MCF 10A (cell line): Measurements from ENCODE around the gene TBX1. TPM values are rescaled to one million over a fixed set of nuclear protein-coding genes. Genes with fewer than 3 reads are reported as not detected.

Experiments used
- BruUV-seq: library from RNA; stranded (reverse); fragments of 400-500 nt; replicated peaks from 2 replicates; lab custom pipeline; 2021; lab: Mats Ljungman, UMichigan
- CTCF ChIA-PET: fragments of 300-600 bp; sonication (Branson Sonifier 250); formaldehyde crosslinking; extraction: SDS; loops from one replicate; lab custom pipeline; 2021; ENCODE audit warnings: antibody characterized with exemption, inconsistent platforms; lab: Yijun Ruan, JAX
- POLR2A ChIA-PET: fragments of 300-600, 350-650 bp; sonication (Branson Sonifier 250); formaldehyde crosslinking; extraction: SDS; loops from one replicate; lab custom pipeline; 2020; ENCODE audit warnings: antibody characterized with exemption, inconsistent platforms; lab: Yijun Ruan, JAX
- DNase-seq: peaks from one replicate; pipeline ENCODE4 v3.0.0-alpha.2; 2018; ENCODE audit not compliant: unreplicated experiment
- H3K27ac Mint-ChIP-seq: one replicate; pipeline ENCODE4 v1.8.0; 2022; ENCODE audit warnings: mild to moderate bottlenecking, low read depth, mixed read lengths; ENCODE audit not compliant: unreplicated experiment
- H3K27me3 Mint-ChIP-seq: one replicate; pipeline ENCODE4 v1.8.0; 2022; ENCODE audit warnings: mixed read lengths; ENCODE audit not compliant: insufficient read depth, unreplicated experiment
- H3K36me3 Mint-ChIP-seq: one replicate; pipeline ENCODE4 v1.8.0; 2022; ENCODE audit warnings: mild to moderate bottlenecking, moderate library complexity, mixed read lengths; ENCODE audit not compliant: insufficient read depth, unreplicated experiment
- H3K4me1 Mint-ChIP-seq: one replicate; pipeline ENCODE4 v1.8.0; 2022; ENCODE audit warnings: mixed read lengths; ENCODE audit not compliant: insufficient read depth, unreplicated experiment
- H3K4me3 Mint-ChIP-seq: one replicate; pipeline ENCODE4 v1.8.0; 2022; ENCODE audit warnings: mild to moderate bottlenecking, moderate library complexity, mixed read lengths; ENCODE audit not compliant: unreplicated experiment
- H3K9me3 Mint-ChIP-seq: one replicate; pipeline ENCODE4 v1.8.0; 2022; ENCODE audit warnings: mixed read lengths; ENCODE audit not compliant: unreplicated experiment
- intact Hi-C: fragments of 100-400 bp; cut with micrococcal nuclease; formaldehyde crosslinking; loops from 2 replicates; pipeline ENCODE4 v1.14.1; 2022
- total RNA-seq: library from RNA; stranded (reverse); gene quantifications from 2 replicates; pipeline ENCODE4 v1.2.3, GENCODE V29; 2022
- TF ChIP-seq, protein P1 (sequence below): fragments of 200-600 bp; IDR thresholded peaks from one replicate; pipeline ENCODE4 v1.8.0; 2022; ENCODE audit warnings: antibody characterized with exemption, mild to moderate bottlenecking; ENCODE audit not compliant: unreplicated experiment

TBX1 gene
- total RNA-seq, 1 experiment from 2014 or later = not detected

DNA sequence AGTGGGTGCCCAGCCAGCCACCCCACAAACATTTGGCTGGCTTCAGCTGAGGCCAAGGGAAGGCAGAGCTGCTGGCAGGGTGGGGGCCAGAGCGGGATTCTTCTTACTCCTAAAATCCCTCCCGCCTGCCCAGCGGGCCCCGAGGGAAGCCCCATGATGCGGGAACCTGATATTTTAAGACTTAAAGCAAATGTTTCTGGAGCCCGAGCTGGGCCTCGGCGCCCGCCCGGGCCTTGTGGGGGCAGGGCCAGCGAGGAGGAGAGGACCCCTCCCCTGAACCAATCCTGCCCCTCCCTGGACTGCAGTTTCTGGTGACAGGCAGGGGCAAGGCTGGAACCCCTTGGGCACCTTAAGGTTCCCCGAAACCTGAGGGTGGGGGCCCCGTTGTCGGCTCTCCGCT is 20.0 kb upstream of the TBX1 start:
- no TSS peak for BruUV-seq
- no peak overlapping the region for H3K4me3 Mint-ChIP-seq
- no peak overlapping the region for H3K27ac Mint-ChIP-seq
- H3K4me1 Mint-ChIP-seq = no peaks in the 10 kb centered on the region
- POLR2A ChIA-PET = no interaction called here
- no peaks in the 10 kb centered on the region for H3K27me3 Mint-ChIP-seq
- TF ChIP-seq, protein P1, sequence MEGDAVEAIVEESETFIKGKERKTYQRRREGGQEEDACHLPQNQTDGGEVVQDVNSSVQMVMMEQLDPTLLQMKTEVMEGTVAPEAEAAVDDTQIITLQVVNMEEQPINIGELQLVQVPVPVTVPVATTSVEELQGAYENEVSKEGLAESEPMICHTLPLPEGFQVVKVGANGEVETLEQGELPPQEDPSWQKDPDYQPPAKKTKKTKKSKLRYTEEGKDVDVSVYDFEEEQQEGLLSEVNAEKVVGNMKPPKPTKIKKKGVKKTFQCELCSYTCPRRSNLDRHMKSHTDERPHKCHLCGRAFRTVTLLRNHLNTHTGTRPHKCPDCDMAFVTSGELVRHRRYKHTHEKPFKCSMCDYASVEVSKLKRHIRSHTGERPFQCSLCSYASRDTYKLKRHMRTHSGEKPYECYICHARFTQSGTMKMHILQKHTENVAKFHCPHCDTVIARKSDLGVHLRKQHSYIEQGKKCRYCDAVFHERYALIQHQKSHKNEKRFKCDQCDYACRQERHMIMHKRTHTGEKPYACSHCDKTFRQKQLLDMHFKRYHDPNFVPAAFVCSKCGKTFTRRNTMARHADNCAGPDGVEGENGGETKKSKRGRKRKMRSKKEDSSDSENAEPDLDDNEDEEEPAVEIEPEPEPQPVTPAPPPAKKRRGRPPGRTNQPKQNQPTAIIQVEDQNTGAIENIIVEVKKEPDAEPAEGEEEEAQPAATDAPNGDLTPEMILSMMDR = no peak
- no peaks in the 10 kb centered on the region for H3K36me3 Mint-ChIP-seq
- no peaks in the 10 kb centered on the region for H3K9me3 Mint-ChIP-seq
- CTCF ChIA-PET = interaction anchor here (0.6 to 1.1 kb wide), 2 partner anchors 9 to 19 kb away, joined by 3 read pairs; no protein-coding TSS in a partner anchor
- DNase-seq = no peak
- intact Hi-C loops = no loop called here

DNA sequence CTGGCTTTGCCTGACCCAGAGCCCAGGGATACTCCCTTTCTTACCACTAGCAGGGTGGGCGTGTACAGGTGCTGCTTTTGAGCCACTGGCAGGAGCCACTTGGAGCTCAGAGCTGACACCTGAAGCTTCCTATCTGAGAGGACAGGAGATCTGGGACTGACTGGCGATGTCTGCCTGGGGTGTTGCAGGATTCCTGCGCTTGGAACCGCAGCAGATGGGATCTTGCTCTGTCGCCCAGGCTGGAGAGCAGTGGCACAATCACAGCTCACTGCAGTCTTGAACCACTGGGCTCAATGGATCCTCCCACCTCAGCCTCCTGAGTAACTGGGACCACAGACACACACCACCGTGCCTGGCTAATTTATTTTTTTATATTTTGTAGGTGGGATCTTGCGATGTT is 19.5 kb upstream of the TBX1 start:
- DNase-seq = no peak
- H3K27ac Mint-ChIP-seq = no peak overlapping the region
- H3K4me3 Mint-ChIP-seq = no peak overlapping the region
- H3K9me3 Mint-ChIP-seq = no peaks in the 10 kb centered on the region
- CTCF ChIA-PET = interaction anchor here (0.6 to 2.0 kb wide), 3 partner anchors 9 to 169 kb away, joined by 3 to 7 read pairs (median 3); no protein-coding TSS in a partner anchor
- no peaks in the 10 kb centered on the region for H3K36me3 Mint-ChIP-seq
- POLR2A ChIA-PET = no interaction called here
- TF ChIP-seq, protein P1 = no peak
- H3K27me3 Mint-ChIP-seq = no peaks in the 10 kb centered on the region
- intact Hi-C loops = no loop called here
- BruUV-seq = no TSS peak
- H3K4me1 Mint-ChIP-seq = no peaks in the 10 kb centered on the region

DNA sequence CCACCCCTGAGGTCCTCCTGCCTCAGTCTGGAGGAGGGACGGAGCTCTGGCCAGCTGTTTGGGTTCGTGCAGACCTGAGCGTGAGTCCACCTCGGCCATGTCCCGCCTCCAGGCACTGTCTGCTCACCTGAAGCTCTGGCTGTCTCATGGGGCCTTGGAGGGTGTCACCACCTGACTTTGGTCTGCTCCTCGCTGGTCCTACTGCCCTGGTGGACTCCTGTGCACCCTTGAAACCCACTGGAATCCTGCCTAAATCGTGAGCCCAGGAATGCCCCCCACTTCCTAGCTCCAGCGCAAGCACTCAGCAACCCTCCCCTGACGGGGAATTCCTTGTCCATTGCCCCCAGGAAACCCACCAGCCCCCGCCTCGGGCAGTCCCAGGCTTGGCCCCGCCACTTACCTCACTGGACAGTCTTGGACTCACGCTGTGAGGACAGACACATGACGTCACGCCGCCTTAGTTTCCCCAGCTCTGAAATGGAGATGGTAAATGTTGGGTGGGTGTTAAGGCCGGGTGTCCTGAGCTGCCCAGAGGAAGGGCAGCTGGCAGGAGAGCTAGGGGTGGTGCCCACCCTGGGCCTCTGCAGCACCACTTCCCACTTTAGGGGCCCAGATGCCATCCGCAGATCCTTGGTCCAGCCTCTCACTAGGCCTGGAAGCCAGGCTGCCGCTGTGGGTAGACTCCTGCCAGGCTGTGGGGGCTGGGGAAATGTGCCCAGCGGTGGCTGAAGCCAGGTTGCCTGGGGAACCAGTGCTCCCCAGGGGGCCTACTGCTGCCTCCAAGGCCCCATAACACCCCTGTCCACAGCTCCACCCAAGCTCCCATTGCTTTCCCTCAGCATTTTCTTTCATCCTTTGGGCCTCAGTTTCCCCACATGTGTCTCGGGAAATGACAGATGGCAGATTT is 18.2 kb upstream of the TBX1 start:
- Mint-ChIP-seq H3K4me1 (no peaks in the 10 kb centered on the region), H3K27ac (no peak overlapping the region), H3K36me3 (no peaks in the 10 kb centered on the region), H3K27me3 (no peaks in the 10 kb centered on the region), H3K4me3 (no peak overlapping the region), H3K9me3 (no peaks in the 10 kb centered on the region)
- POLR2A ChIA-PET = interaction anchor here (0.6 kb wide), 1 partner anchor 191 kb away, joined by 3 read pairs; no protein-coding TSS in a partner anchor
- CTCF ChIA-PET = interaction anchor here (0.5 to 2.0 kb wide), 5 partner anchors 12 to 204 kb away, joined by 3 to 7 read pairs (median 6); no protein-coding TSS in a partner anchor
- intact Hi-C loops = no loop called here
- no TSS peak for BruUV-seq
- DNase-seq = no peak
- TF ChIP-seq, protein P1 = no peak

DNA sequence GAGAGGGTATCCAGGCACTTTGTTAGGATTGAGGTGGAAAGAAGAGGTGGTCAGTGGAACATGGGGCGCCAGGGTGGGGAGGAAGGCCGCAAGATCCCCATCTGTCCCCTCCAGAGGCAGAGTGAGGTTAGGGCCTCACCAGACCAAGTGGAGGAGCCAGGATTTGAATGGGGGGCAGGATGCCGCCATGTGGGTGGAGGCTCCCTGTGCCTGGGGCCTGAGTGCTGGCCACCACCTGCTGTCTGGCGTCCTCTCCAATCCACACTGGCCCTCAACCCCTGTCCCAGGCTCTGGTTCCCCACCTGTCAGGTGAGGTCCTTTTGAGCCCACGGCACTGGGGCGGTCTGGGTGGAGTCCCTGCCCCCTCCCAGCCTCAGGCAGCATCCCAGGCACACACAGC is 17.5 kb upstream of the TBX1 start:
- Mint-ChIP-seq H3K36me3 (no peaks in the 10 kb centered on the region), H3K4me3 (no peak overlapping the region), H3K4me1 (no peaks in the 10 kb centered on the region), H3K9me3 (no peaks in the 10 kb centered on the region), H3K27ac (no peak overlapping the region), H3K27me3 (no peaks in the 10 kb centered on the region)
- no TSS peak for BruUV-seq
- CTCF ChIA-PET = interaction anchor here (0.5 to 2.0 kb wide), 3 partner anchors 12 to 204 kb away, joined by 3 to 7 read pairs (median 6); no protein-coding TSS in a partner anchor
- POLR2A ChIA-PET = no interaction called here
- no peak for DNase-seq
- intact Hi-C loops = no loop called here
- TF ChIP-seq, protein P1 = no peak
